AG04449 (cell line): Measurements from ENCODE around the gene DIPK1B.
"Not testable (repeated sequence)": the region's sequence is repeated elsewhere in the genome, so short reads cannot be mapped to it uniquely, and the experiment has no call there.

ENCODE experiments used
- CTCF ChIA-PET: fragments of 350-600 bp; formaldehyde crosslinking; extraction: SDS; loops from one replicate; lab custom pipeline; 2021; ENCODE audit warnings: antibody characterized with exemption; lab: Yijun Ruan, JAX
- POLR2A ChIA-PET: fragments of 400-600, 350-600 bp; formaldehyde crosslinking; extraction: SDS; loops from one replicate; lab custom pipeline; 2020; ENCODE audit warnings: antibody characterized with exemption, inconsistent platforms; lab: Yijun Ruan, JAX
- DNase-seq: peaks from one replicate; pipeline ENCODE4 v3.0.0-alpha.2; 2010; ENCODE audit warnings: low read depth, low spot score
- H3K4me3 ChIP-seq: 2 replicates; pipeline ENCODE4 v1.5.1; 2011; ENCODE audit warnings: low read depth, mild to moderate bottlenecking, control low read depth, low read length
- TF ChIP-seq, protein P1 (sequence below): IDR thresholded peaks from one replicate; pipeline ENCODE4 v1.5.1; 2011; ENCODE audit warnings: mild to moderate bottlenecking, moderate library complexity, low read length, control low read depth, inconsistent platforms; ENCODE audit not compliant: insufficient read depth; ENCODE audit errors: missing control alignments

The DIPK1B gene

DNA sequence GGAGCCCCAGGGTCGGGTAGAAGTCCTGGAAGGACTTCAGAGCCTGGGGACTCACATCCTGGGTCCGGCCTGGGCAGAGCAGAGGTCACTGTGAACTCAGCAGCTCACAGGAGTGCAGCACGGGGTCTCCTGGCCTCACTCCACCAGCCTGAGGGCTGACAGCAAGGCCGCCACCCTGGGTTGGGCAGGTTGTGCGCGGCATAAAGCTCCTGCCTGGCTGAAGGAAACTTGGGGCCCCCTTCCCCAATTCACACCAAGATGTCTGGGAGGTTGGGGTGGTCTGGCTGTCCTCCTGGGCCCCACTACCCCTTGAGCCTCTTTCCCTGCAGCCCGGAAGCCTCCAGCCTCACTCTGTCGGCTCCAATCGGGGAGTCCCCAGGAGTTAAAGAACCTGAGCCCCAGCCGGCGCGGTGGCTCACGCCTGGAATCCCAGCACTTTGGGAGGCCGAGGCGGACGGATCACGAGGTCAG lies 49.9 kb downstream of the DIPK1B start:
- DNase-seq: no peak
- ChIA-PET CTCF (interaction anchor here (0.6 to 4.7 kb wide), 8 partner anchors 7 to 307 kb away, joined by 3 to 41 read pairs (median 7); no protein-coding TSS in a partner anchor), POLR2A (interaction anchor here (1.7 kb wide), 1 partner anchor 34 kb away, joined by 8 read pairs; no protein-coding TSS in a partner anchor)
- H3K4me3 ChIP-seq: no peak overlapping the region
- TF ChIP-seq, protein P1, sequence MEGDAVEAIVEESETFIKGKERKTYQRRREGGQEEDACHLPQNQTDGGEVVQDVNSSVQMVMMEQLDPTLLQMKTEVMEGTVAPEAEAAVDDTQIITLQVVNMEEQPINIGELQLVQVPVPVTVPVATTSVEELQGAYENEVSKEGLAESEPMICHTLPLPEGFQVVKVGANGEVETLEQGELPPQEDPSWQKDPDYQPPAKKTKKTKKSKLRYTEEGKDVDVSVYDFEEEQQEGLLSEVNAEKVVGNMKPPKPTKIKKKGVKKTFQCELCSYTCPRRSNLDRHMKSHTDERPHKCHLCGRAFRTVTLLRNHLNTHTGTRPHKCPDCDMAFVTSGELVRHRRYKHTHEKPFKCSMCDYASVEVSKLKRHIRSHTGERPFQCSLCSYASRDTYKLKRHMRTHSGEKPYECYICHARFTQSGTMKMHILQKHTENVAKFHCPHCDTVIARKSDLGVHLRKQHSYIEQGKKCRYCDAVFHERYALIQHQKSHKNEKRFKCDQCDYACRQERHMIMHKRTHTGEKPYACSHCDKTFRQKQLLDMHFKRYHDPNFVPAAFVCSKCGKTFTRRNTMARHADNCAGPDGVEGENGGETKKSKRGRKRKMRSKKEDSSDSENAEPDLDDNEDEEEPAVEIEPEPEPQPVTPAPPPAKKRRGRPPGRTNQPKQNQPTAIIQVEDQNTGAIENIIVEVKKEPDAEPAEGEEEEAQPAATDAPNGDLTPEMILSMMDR: no peak

DNA sequence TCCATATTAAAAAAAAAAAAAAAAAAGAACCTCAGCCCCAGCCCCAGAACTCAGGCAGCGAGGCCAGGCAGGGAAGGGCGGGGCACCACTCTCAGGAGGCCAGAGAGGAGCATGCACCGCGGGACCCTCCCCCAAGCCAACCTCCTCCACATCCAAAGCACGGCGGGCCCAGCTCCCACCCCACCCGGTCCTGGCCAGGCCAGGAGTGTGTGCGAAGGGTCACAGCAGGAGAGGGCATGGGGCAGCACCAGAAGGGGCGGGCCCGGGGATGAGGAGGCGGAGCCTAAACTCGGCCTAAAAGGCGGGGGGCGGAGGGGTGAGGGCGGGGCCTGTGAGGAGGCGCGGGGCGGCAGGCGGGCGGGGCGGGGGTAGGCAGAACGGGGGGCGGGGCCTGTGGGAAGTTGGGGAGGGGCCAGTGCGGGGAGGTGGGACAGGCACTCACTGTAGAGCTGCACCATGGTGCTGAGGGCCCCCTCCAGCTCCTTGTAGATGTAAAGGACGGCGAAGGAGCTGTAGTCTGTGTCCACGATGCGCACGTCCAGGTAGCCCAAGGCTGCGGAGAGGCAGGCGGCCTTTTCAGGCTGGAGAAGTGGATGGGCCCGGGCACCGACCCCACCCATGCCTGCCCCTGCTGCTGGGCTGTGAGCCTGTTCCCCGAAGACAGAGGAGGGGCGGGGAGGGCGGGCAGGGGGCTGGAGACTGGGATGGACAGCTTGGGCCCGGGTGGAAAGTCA lies 50.7 kb downstream of the DIPK1B start:
- ChIA-PET POLR2A (no interaction called here), CTCF (interaction anchor here (0.6 to 4.7 kb wide), 7 partner anchors 9 to 306 kb away, joined by 3 to 41 read pairs (median 8); no protein-coding TSS in a partner anchor)
- TF ChIP-seq, protein P1: no peak
- no peak overlapping the region for H3K4me3 ChIP-seq
- no peak for DNase-seq

DNA sequence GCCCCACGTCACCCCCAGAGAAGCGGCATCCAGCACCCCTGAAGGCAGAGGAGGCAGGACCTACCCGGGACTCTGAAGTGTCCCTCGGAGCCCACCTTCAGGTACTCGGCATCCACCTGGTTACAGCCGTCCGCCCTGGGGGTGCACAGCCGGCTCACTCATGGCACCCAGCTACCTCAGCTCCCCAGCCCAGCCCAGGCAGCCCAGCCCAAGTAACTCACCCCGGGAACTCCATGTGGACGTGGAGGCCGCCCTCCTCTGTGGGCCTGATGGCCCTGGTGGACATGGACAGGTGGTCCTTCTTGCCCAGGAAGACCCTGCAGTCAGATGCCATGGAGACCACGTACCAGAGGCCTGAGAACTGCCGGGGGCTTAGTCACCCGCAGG lies 51.3 kb downstream of the DIPK1B start:
- CTCF ChIA-PET: interaction anchor here (1.4 to 4.7 kb wide), 4 partner anchors 8 to 24 kb away, joined by 3 to 41 read pairs (median 18); no protein-coding TSS in a partner anchor
- no peak overlapping the region for H3K4me3 ChIP-seq
- TF ChIP-seq, protein P1: no peak
- no peak for DNase-seq
- POLR2A ChIA-PET: no interaction called here

DNA sequence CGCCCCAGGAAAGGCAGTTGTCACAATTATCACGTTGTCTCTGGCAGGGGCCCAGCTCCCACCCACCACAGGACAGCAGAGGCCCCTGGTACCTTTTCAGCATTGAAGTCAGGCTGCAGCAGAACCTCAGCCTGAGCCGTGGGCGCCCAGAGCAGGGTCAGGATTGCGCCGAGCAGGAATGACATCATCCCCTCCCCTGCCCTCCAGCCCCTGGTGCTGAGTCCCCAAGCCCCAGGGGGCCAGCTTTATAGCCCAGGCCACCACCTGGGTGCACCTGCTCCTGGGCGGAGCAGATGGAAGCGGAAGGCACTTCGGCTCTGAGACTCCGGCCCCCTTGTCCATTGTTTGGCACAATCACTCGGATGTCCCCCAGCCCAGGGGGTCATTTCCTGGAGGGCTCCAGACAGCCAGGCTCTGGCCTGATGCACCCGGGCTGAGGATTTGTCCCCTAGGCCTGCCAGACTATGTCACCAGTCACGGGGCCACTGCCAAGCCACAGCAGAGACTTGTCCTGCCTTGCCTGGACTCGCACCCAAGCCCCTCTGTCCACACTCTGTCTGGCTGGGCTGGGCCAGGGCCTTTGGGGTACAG lies 52.0 kb downstream of the DIPK1B start, which contains the start of gene LCN15:
LCN15 (minus strand) TSS at position 218 of the 591 bp plus-strand sequence; CDS start at position 188, 30 bp downstream.
- CTCF ChIA-PET: interaction anchor here (1.4 to 1.5 kb wide), 2 partner anchors 10 to 23 kb away, joined by 3 to 7 read pairs; no protein-coding TSS in a partner anchor
- POLR2A ChIA-PET: no interaction called here
- H3K4me3 ChIP-seq: no peak within 1 kb of the TSS

DNA sequence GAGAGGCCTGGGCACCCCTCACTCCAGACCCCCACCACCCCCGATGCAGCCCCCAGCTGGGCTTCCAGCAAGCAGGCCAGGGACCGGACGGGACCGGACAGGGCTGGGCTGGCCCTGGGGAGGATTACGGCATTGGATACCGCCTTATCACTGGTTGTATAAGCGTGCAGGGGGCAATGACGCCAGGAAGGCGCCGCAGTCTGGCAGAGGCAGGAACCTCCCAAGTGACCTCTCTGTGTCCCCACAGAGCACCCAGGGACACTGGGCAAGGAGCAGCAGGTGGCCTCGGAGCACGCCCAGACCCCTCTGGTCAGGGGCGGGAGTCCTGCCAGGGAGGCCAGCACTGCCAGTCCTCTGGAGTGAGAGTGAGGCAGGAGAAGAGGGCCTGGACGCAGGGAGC lies 52.7 kb downstream of the DIPK1B start:
- CTCF ChIA-PET: interaction anchor here (1.4 to 5.0 kb wide), 3 partner anchors 9 to 22 kb away, joined by 7 to 57 read pairs (median 9); no protein-coding TSS in a partner anchor
- TF ChIP-seq, protein P1: no peak
- H3K4me3 ChIP-seq: no peak overlapping the region
- POLR2A ChIA-PET: no interaction called here
- no peak for DNase-seq

More for the DNA sequence above, 52.0 kb downstream of the DIPK1B start, which contains the start of gene LCN15:
- no peak for DNase-seq
- TF ChIP-seq, protein P1: no peak

DNA sequence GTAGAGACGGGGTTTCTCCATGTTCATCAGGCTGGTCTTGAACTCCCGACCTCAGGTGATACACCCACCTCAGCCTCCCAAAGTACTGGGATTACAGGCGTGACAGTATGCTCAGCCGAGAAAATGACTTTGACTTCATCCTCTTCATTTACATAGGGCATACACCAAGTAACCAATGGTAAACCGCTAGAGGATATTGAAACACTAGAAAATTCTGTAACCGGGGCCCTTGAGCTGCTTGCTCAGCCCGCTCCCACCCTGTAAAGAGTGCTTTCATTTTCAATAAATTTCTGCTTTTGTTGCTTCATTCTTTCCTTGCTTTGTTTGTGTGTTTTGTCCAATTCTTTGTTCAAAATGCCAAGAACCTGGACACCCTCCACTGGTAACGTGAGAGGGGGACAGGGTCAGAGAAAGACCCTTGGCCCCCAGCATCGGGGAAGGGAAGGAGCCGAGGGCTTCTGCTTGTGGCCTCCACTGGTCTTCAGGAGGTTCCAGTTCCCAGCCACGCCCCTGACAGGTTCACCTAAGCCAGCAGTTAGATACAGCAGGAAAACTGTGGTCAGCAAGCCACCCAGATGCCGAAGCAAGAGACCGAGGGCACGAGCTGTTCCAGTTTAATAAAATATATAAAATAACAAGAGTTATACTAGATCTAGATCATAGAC lies 53.5 kb downstream of the DIPK1B start:
- POLR2A ChIA-PET, DNase-seq, H3K4me3 ChIP-seq: not testable (repeated sequence)
- CTCF ChIA-PET: interaction anchor here (1.0 to 7.5 kb wide), 7 partner anchors 8 to 21 kb away, joined by 3 to 64 read pairs (median 9); partner anchors contain the start of gene LCN8

DNA sequence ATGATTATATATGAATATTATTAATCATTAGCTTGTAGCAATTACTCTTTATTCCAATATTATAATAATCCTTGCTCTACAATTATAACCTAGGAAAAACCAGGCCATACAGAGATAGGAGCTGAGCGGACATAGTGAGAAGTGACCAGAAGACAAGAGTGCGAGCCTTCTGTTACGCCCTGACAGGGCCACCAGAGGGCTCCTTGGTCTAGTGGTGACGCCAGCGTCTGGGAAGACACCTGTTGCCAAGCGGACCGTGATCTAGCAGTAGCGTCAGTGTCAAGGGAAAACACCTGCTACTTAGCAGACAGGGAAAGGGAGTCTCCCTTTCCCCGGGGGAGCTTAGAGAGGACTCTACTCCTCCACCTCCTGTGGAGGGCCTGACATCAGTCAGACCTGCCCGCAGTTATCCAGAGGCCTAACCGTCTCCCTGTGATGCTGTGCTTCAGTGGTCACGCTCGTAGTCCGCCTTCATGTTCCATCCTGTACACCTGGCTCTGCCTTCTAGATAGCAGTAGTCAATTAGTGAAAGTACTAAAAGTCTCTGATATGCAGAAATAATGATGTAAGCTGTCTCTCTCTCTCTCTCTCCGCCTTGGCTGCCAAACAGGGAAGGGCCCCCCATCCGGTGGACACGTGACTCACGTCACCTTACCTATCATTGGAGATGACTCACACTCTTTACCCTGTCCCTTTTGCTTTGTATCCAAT lies 54.2 kb downstream of the DIPK1B start:
- DNase-seq, POLR2A ChIA-PET, H3K4me3 ChIP-seq: not testable (repeated sequence)
- CTCF ChIA-PET: interaction anchor here (1.0 to 7.5 kb wide), 9 partner anchors 8 to 27 kb away, joined by 3 to 64 read pairs (median 6); partner anchors contain the start of gene LCN8
